ENCODE data around the gene TMEM187. TPM values are rescaled to one million over a fixed set of nuclear protein-coding genes. Genes with fewer than 3 reads are reported as not detected.

TMEM187 gene
- total and polyA plus RNA-seq, 2 of the 4 experiments (the other 2 are of a cell fraction), result 3.4 to 6.2 TPM

DNA sequence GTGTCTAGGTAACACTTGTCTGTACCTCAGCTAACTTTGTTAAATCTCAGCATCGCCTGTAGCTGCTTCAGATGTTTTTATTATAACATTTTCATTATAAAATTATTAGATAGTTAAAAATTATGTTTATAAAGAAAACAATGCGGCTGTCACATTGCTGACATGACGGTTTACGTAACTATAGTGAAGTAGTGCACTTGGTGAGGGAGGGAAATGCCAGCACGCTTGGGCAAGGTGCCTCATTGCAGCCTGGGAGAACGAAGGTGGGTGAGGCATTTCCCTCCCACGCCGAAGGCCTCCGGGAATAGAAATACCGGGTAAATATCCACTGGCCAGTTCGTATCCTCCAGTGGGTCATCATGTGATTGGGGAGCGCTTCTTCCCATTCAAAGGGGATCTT lies 15.9 kb downstream of the TMEM187 start:
- H4K20me1 ChIP-seq (ENCODE audit: insufficient read depth, low read length), result no peaks in the 10 kb centered on the region
- no peaks in the 10 kb centered on the region; the same call in 1 of the 2 replicates for H3K9me3 ChIP-seq (ENCODE audit: control insufficient read depth, insufficient read depth, low read length)
- H3K4me2 ChIP-seq (ENCODE audit: low read depth, low read length), result no peak overlapping the region
- no peak overlapping the region for H2AK9ac ChIP-seq (replicated peaks; ENCODE audit: low read depth, low read length, poor library complexity)
- no peak overlapping the region for H3K23ac ChIP-seq (ENCODE audit: low read depth, low read length)
- H3K79me1 ChIP-seq (ENCODE audit: low read depth in 1 of 2, low read length in 2 of 2), result no peaks in the 10 kb centered on the region
- no peak overlapping the region for H2BK5ac ChIP-seq (ENCODE audit: low read depth, low read length, poor library complexity, severe bottlenecking)
- no peak overlapping the region for H3K18ac ChIP-seq (ENCODE audit: low read depth, low read length)
- no peaks in the 10 kb centered on the region for H3K9me1 ChIP-seq (ENCODE audit: insufficient read depth, low read length)
- no peak overlapping the region for H3K4ac ChIP-seq (ENCODE audit: low read depth, low read length)
- ATAC-seq (ENCODE audit: low read depth) (no peak), DNase-seq (no peak)
- no peaks in the 10 kb centered on the region for H3K36me3 ChIP-seq (ENCODE audit: control insufficient read depth, insufficient read depth, low read length)
- H3K4me1 ChIP-seq (ENCODE audit: control insufficient read depth, insufficient read depth, low read length), result no peaks in the 10 kb centered on the region
- H3K27ac ChIP-seq (ENCODE audit: insufficient read depth, low read length), result no peak overlapping the region
- no peak overlapping the region for H2BK15ac ChIP-seq (ENCODE audit: low read depth, low read length)
- in situ Hi-C loops (cut with MboI; ENCODE audit: low sequenced_read_pairs), result no loop called here
- H3K56ac ChIP-seq (ENCODE audit: extremely low read depth, insufficient read depth, low read length), result no peak overlapping the region
- H3K27me3 ChIP-seq (ENCODE audit: control insufficient read depth, insufficient read depth, low read length), result no peaks in the 10 kb centered on the region; the same call in 1 of the 2 replicates
- H4K91ac ChIP-seq (ENCODE audit: insufficient read depth, low read depth, low read length), result no peak overlapping the region
- dilution Hi-C loops (cut with HindIII; ENCODE audit: low sequenced_read_pairs, unreplicated experiment), result no loop called here
- H3K9ac ChIP-seq (ENCODE audit: low read depth, low read length), result no peak overlapping the region
- no peak overlapping the region for H4K5ac ChIP-seq (ENCODE audit: low read depth, low read length)
- H2BK20ac ChIP-seq (ENCODE audit: low read depth, low read length), result no peak overlapping the region
- H2AFZ ChIP-seq (replicated peaks; ENCODE audit: low read length, poor library complexity), result no peak overlapping the region
- ChIA-PET CTCF (no interaction called here), POLR2A (ENCODE audit: unreplicated experiment) (no interaction called here)
- intact Hi-C loops (cut with micrococcal nuclease), result no loop called here
- H3K14ac ChIP-seq (replicated peaks; ENCODE audit: low read depth, low read length), result no peak overlapping the region
- 81% methylated on average over 6 of the region's 12 CpGs; no CpG with 5 or more reads in 1 of the 2 experiments for WGBS, 2 experiments (ENCODE audit: extremely low coverage in 2 of 2, insufficient read length in 1 of 2)
- H3K4me3 ChIP-seq (ENCODE audit: insufficient read depth, low read depth, low read length), result no peak overlapping the region
- H4K8ac ChIP-seq (ENCODE audit: low read depth in 2 of 2, low read length in 2 of 2), result no peak overlapping the region
- no TSS peak for BruUV-seq (replicated peaks)
- TF ChIP-seq CEBPB (IDR thresholded peaks at IDR 0.05; ENCODE audit: low read depth, low read length), result no peak
- peak; percentile 73 for TF ChIP-seq MAFK (IDR thresholded peaks at IDR 0.05; ENCODE audit: low read depth, low read length)
- no peak overlapping the region for H2BK120ac ChIP-seq (ENCODE audit: low read depth, low read length)
- no peak overlapping the region for H2AK5ac ChIP-seq (ENCODE audit: low read depth, low read length)

All from IMR-90 (cell line).